Heart left ventricle (tissue), 16 donors: ENCODE data around the gene TMEM168. TPM values are rescaled to one million over a fixed set of nuclear protein-coding genes. Genes with fewer than 3 reads are reported as not detected.
"Not testable (repeated sequence)": the region's sequence is repeated elsewhere in the genome, so short reads cannot be mapped to it uniquely, and the experiment has no call there.

Source experiments
- ATAC-seq, 4 donors: fragments of 200-7000 bp; cut with Tn5 transposase; one replicate each; pipeline ENCODE4 v1.9.1; 2020 to 2022; ENCODE audit warnings: moderate library complexity in 4 of 4, mild to moderate bottlenecking in 3 of 4, moderate number of reproducible peaks in 1 of 4
- DNase-seq, 5 donors: peaks; one replicate each; pipeline ENCODE4 v3.0.0-alpha.2; 2020
- H3K27ac ChIP-seq, 12 donors: fragments of 200-600 bp; sonication (generic) in 4 of 12; one replicate each; pipeline versions ENCODE4 v1.5.0 to v1.8.0; 2016 to 2022; ENCODE audit warnings: mild to moderate bottlenecking in 2 of 12
- H3K27me3 ChIP-seq, 9 donors: fragments of 200-600 bp; sonication (generic) in 2 of 9; one replicate each; pipeline versions ENCODE4 v1.5.1 to v1.8.0; 2016 to 2022; ENCODE audit warnings: mild to moderate bottlenecking in 3 of 9
- H3K36me3 ChIP-seq, 9 donors: fragments of 200-600 bp; sonication (generic) in 2 of 9; one replicate each; pipeline versions ENCODE4 v1.5.0 to v1.8.0; 2018 to 2022; ENCODE audit warnings: mild to moderate bottlenecking in 2 of 9
- H3K4me1 ChIP-seq, 12 donors: fragments of 200-600 bp; sonication (generic) in 4 of 12; one replicate each; pipeline versions ENCODE4 v1.5.0 to v1.8.0; 2016 to 2022; ENCODE audit warnings: mild to moderate bottlenecking in 3 of 12
- H3K4me3 ChIP-seq, 12 donors: fragments of 200-600 bp; sonication (generic) in 4 of 12; one replicate each; pipeline versions ENCODE4 v1.5.0 to v1.8.0; 2017 to 2022; ENCODE audit warnings: mild to moderate bottlenecking in 9 of 12, moderate library complexity in 4 of 12
- H3K9me3 ChIP-seq, 12 donors: fragments of 200-600 bp; sonication (generic) in 4 of 12; one replicate each; pipeline versions ENCODE4 v1.5.0 to v1.8.0; 2016 to 2022; ENCODE audit warnings: mild to moderate bottlenecking in 1 of 12
- CTCF ChIP-seq, 12 donors: fragments of 200-600 bp; sonication (generic) in 4 of 12; IDR thresholded peaks; one replicate each; pipeline versions ENCODE4 v1.5.0 to v1.8.0; 2018 to 2022; ENCODE audit warnings: antibody characterized with exemption in 12 of 12, mild to moderate bottlenecking in 5 of 12
- POLR2A ChIP-seq, 2 donors: fragments of 450-650 bp; IDR thresholded peaks; one replicate each; pipeline ENCODE4 v1.6.1; 2017; ENCODE audit warnings: antibody characterized with exemption in 2 of 2, mild to moderate bottlenecking in 2 of 2, moderate library complexity in 2 of 2
- WGBS, 4 donors: extraction: QIAGEN DNeasy Blood & Tissue Kit in 2 of 4; methylation state at CpG; one replicate each; pipeline versions ENCODE4 v1.1.5 to v1.1.7; 2013 to 2018; 5-methylcytosine and 5-hydroxymethylcytosine counted together
- intact Hi-C, 10 donors: fragments of 100-400 bp; cut with DNase I; formaldehyde crosslinking; loops; one replicate each; pipeline versions ENCODE4 v1.11.1 to v1.14.2; 2022
- polyA plus RNA-seq, 2 donors: library from polyadenylated mRNA; stranded (reverse); fragments of 200-250 nt; gene quantifications; one replicate each; pipeline ENCODE4 v1.2.3, GENCODE V29; 2013
- total RNA-seq, 9 donors: library from RNA; depleted of rRNA in 2 of 9; stranded (reverse); fragments of >200 nt in 2 of 9; fragmentation: NEBNext Ultra II Directional in 3 of 9; extraction: Animal tissue kit (Norgen Biotek cat#: 25700) in 3 of 9; gene quantifications; one replicate each; pipeline versions ENCODE4 v1.1.0 to v1.2.4, GENCODE V29; 2016 to 2023
- donor health status: ischemic (EF 13 %, LVEDD 7.1; RV severe dilation, severe dysfunction).
- donor health status: healthy with polysubstance abuse.
- donor health status: DM: no; HTN: yes; CAD: no.
- donor health status: DM: no; HTN: no; CAD: no.
- donor health status: ischemic (EF 25% LVEDD 6.9; RV normal size, moderate dysfunction).
- donor health status: ischemic (EF 25% LVEDD 5.7; RV mildly dilated, moderate dysfunction).
- donor health status: healthy.
- donor health status: DM: yes; HTN: yes; CAD: no.
- donor health status: ischemic (EF 35%, LVEDD 5.7; RV mildly dilated, moderate dysfunction).
- donor health status: nonischemic (EF 11% LVEDD 7.7; RV severe dilation, severe dysfunction).
- donor health status: DM: yes; HTN: yes; CAD: no.
- donor health status: PGD.
- donor health status: ischemic (EF 29% LVEDD 5.4; RV normal size, mild dysfunction).
- donor health status: nonischemic (EF 23%, LVEDD 6.1; RV moderate dilation, normal function).

Gene TMEM168
- total and polyA plus RNA-seq, 11 donors = 6.7 to 23.3 (median 16.9) TPM

GRCh38 chr7:112802406-112802805, 12.2 kb upstream of the TMEM168 start:
- ATAC-seq (peak in 1 of 4 donors; percentile 9), DNase-seq (no peak)
- intact Hi-C loops = loop anchor here in 1 of 10 donors (5.0 kb wide), 1 partner anchor 60 kb away; no protein-coding TSS in a partner anchor
- H3K27ac ChIP-seq = no peak overlapping the region
- H3K27me3 ChIP-seq = no peaks in the 10 kb centered on the region
- H3K36me3 ChIP-seq = no peaks in the 10 kb centered on the region
- 90 to 100% (median 95%) methylated on average over 3 of the region's 3 CpGs for WGBS, 4 donors
- no peaks in the 10 kb centered on the region for H3K9me3 ChIP-seq
- H3K4me3 ChIP-seq = no peak overlapping the region
- H3K4me1 ChIP-seq = peaks cover 0 to 7% (median 0%) of the 10 kb centered on the region in 12 donors
- no peak for TF ChIP-seq CTCF (IDR thresholded peaks at IDR 0.05)
- TF ChIP-seq POLR2A (IDR thresholded peaks at IDR 0.05) = no peak

- Histone ChIP-seq H3K27ac (no peak overlapping the region), H3K4me1 (peaks cover 0 to 7% (median 0%) of the 10 kb centered on the region in 12 donors), H3K9me3 (no peaks in the 10 kb centered on the region), H3K27me3 (no peaks in the 10 kb centered on the region), H3K4me3 (no peak overlapping the region), H3K36me3 (no peaks in the 10 kb centered on the region)
- WGBS, 4 donors = 80 to 100% (median 90%) methylated on average over 2 of the region's 2 CpGs
- DNase-seq = no peak
- TF ChIP-seq CTCF (IDR thresholded peaks at IDR 0.05) = no peak
- TF ChIP-seq POLR2A (IDR thresholded peaks at IDR 0.05) = no peak
- intact Hi-C loops = loop anchor here in 1 of 10 donors (5.0 kb wide), 1 partner anchor 62 kb away; no protein-coding TSS in a partner anchor
- ATAC-seq = no peak
Measured at GRCh38 chr7:112800486-112800885, 10.3 kb upstream of the TMEM168 start.

GRCh38 chr7:112799448-112800120, 9.4 kb upstream of the TMEM168 start:
- Histone ChIP-seq H3K27me3 (no peaks in the 10 kb centered on the region), H3K4me3 (no peak overlapping the region), H3K27ac (no peak overlapping the region), H3K9me3 (no peaks in the 10 kb centered on the region), H3K4me1 (peaks cover 0 to 7% (median 0%) of the 10 kb centered on the region in 12 donors), H3K36me3 (no peaks in the 10 kb centered on the region)
- 62 to 65% (median 64%) methylated on average over 3 of the region's 3 CpGs for WGBS, 4 donors
- TF ChIP-seq CTCF (IDR thresholded peaks at IDR 0.05) (no peak), POLR2A (IDR thresholded peaks at IDR 0.05) (no peak)
- intact Hi-C loops = loop anchor here in 2 of 10 donors (5.0 to 10.0 kb wide), 2 partner anchors 63 to 135 kb away; a partner anchor contains a TSS
- ATAC-seq = no peak
- no peak for DNase-seq

- peaks cover 0 to 7% (median 0%) of the 10 kb centered on the region in 12 donors for H3K4me1 ChIP-seq
- H3K4me3 ChIP-seq = no peak overlapping the region
- no peaks in the 10 kb centered on the region for H3K27me3 ChIP-seq
- WGBS, 4 donors = 43 to 50% (median 44%) methylated on average over 2 of the region's 2 CpGs
- no peak for DNase-seq
- intact Hi-C loops = loop anchor here in 2 of 10 donors (10.0 kb wide), 1 partner anchor 136 kb away; a partner anchor contains a TSS
- no peaks in the 10 kb centered on the region for H3K36me3 ChIP-seq
- ATAC-seq = no peak
- H3K27ac ChIP-seq = no peak overlapping the region
- no peaks in the 10 kb centered on the region for H3K9me3 ChIP-seq
- no peak for TF ChIP-seq POLR2A (IDR thresholded peaks at IDR 0.05)
- no peak for TF ChIP-seq CTCF (IDR thresholded peaks at IDR 0.05)
Measured at GRCh38 chr7:112798274-112799159, 8.3 kb upstream of the TMEM168 start.

GRCh38 chr7:112796552-112796951, 6.4 kb upstream of the TMEM168 start:
- H3K4me1 ChIP-seq, H3K4me3 ChIP-seq, ATAC-seq, H3K36me3 ChIP-seq, H3K9me3 ChIP-seq, H3K27me3 ChIP-seq, DNase-seq, H3K27ac ChIP-seq: not testable (repeated sequence)
- intact Hi-C loops = loop anchor here in 2 of 10 donors (10.0 kb wide), 1 partner anchor 138 kb away; a partner anchor contains a TSS
